Stimulated activated CD4-positive, alpha-beta T cell treated with anti-CD3 and anti-CD28 coated beads, Interleukin-1b, Interleukin-23, amount 100 ng/mL, for 4 hours (primary cell): Measurements from ENCODE around the gene LRRFIP1.
"Not testable (repeated sequence)": the region's sequence is repeated elsewhere in the genome, so short reads cannot be mapped to it uniquely, and the experiment has no call there.

Experiments
- DNase-seq, 2 donors: peaks; one replicate each; pipeline ENCODE4 v3.0.0-alpha.2; 2020; ENCODE audit warnings: low read depth in 2 of 2

LRRFIP1 gene

GRCh38 chr2:237662671-237663093 is 35.3 kb downstream of the LRRFIP1 start:
- peak; percentile 13 to 18 for DNase-seq

DNA sequence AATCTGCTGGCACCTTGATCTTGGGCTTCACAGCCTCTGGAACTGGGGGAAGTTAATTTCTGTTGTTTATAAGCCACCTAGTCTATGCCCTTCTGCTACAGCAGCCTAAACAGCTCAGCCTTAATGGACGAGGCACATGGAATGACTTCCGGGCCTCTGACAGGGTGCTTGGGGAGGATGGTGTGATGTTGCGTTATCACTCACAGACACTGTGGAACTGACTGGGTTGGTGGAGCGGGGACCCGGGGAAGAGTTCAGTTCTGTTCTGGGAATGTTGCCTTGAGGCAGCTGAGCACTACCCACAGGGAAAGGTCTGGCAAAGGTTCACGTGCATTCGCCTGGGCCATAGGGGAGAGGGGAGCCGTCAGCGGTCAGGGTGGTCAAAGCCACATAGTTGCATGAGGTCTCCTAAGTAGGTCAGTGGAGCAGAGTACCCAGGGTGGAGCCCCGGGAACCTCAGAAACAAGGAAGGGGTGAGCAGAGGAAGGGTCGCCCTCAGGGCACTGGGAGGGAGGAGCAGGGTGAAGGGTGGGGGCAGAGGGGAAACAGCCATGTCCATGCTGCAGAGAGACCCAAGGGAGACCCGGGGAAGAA is 36.2 kb downstream of the LRRFIP1 start:
- DNase-seq: no peak

DNA sequence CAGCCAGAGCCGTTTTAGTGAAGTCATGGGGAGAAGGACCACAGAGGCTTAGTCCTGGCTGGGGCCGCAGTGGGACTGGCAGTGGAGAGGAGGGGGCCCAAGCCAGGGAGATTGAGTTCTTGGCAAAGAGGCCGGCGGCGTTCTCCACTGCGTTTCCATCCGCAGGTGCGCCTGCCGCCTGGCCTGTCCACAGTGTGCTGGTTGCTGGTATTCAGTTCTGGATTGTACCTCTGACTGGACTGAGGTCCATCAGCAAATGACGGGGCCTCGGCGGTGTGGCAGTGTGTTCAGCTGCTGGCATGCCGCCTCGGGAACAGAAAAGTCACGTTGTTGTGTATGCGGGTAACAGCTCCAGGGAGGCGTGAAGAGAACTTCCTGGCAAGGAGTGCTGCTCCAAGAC is 36.8 kb downstream of the LRRFIP1 start:
- DNase-seq: no peak

GRCh38 chr2:237665713-237666143 is 38.3 kb downstream of the LRRFIP1 start:
- no peak for DNase-seq

DNA sequence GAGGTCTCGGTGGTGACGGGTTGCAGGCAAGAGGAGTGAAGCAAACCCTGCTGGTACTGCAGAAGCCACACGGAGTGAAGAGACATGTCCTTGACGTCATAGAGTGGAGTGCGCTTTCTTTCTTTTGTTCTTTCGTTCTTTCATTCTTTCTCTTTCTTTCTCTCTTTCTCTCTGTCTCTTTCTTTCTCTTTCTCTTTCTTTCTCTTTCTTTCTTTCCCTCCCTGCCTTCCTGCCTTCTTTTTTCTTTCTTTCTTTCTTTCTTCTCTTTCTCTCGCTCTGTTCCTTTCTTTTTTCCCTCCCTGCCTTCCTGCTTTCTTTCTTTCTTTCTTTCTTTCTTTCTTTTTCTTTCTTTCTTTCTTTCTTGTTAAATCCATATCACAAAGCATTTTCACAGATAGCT is 39.2 kb downstream of the LRRFIP1 start:
- DNase-seq: no peak

DNA sequence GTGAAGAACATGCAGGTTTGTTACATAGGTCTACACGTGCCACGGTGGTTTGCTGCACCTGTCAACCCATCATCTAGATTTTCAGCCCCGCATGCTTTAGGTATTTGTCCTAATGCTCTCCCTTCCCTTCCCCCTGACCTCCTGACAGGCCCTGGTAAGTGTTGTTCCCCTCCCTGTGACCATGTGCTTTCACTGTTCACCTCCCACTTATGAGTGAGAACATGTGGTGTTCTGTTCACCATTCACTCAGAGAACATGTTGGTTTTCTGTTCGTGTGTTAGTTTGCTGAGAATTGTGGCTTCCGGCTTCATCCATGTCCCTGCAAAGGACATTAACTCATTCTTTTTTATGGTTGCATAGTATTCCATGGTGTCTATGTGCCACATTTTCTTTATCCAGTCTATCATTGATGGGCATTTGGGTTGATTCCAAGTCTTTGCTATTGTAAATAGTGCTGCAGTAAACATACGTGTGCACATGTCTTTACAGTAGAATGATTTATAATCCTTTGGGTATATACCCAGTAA is 39.7 kb downstream of the LRRFIP1 start:
- DNase-seq: not testable (repeated sequence)

DNA sequence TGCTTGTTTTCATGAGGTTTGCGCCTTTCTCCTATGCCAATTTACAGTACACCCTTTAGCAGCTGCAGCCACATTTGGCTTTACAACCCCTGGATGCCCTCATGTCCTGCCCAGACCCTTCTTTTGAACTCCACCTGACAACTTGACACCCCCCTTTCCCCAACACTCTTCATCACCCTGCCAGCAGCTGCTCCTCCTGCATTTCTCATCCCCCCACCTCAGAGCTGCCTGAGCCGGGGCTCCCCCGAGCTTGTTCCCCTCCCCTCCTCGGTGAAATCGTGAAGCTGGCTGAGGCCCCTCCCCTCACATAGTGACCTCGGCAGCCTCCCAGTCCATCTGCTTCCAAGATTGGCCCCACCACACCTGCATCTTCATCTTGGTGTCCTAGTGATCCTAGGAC is 40.5 kb downstream of the LRRFIP1 start:
- no peak for DNase-seq

DNA sequence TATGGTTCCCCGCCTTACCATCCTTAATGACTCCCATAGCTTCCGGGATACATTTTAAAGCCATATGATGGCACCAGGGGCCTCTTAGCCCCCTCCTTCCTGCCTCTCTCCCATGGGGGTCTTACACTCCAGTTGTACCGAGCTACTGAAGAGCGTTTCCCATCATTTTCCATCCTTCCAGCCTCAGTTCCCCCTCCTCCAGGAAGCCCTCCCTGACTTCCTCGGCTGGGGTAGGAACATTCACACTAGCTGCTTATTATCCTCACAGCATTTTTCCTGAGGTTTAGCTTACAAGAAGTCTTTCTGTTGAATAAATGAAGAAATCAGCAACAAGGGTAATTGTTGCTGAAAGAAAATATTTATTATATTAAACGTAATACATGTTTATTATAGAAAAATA is 41.1 kb downstream of the LRRFIP1 start:
- DNase-seq: no peak

DNA sequence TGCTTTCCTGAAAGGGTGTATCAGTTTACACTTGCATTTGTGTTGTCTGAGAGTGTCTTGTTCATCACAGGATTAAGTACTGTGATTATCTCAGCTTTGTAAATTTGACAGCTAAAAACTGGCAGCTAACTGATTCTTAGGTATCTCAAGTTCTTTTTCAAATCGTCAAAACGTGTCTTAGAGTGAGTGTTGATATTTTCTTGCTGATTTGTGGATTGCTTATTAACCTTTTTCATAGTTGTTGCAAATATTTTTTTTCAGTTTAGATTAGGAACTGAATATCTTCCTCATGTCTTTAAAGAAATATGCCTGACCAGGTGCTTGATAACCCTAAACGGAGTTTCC is 41.9 kb downstream of the LRRFIP1 start:
- DNase-seq: no peak

DNA sequence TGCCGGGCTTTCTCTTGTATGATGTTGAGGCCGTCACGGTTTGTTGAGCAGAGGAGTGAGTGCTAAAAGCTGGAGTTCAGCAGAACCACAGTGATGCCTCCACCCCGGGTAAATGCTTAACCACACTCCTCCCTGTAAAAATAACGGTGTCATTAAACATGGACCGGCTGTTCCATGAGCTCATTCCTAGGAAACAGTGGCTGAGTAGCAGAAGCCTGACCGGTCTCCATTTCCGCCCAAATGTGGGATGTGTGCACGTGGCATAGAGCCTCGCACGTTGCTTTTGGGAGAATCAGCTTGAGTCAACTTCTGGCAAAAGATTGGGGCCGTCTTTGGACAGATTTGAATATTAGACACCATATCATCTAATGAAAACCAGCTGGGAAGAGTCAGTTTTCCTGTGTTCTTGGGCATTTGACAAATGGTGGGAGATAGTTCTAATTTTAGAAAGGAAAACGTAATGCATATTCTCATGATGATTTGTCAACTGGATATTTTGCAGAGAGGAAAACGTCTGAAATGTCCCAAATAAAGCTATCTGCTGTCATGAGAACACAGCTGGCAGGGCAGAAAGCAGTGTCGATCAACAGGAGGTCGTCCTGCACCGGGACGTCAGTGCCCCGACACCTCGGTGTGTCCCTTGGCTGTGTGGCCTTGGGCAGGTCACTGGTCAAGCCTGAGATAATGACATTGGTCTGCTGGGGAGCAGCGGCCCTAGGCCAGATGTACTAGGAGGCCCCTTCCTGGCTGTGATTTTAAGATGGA is 42.4 kb downstream of the LRRFIP1 start:
- DNase-seq: no peak

DNA sequence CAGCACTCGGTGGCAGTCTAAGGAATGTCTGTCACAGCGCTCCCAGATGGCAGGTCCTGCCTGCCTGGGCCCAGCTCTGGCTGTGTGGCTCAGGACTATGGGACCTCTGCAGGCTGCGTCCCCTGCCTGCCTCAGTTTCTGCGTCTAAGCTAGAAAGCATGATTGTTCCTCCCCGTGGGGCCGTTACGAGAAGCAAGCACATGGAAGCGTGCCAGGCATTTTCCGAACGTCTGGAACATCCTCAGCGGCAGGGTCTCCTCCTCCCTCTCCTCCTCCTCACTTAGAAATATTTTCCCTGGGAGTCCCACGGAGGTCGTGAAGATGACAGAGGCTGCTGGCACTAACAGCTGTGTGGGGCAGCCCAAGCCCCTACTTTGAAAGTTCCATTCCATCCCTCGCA is 43.3 kb downstream of the LRRFIP1 start:
- no peak for DNase-seq

DNA sequence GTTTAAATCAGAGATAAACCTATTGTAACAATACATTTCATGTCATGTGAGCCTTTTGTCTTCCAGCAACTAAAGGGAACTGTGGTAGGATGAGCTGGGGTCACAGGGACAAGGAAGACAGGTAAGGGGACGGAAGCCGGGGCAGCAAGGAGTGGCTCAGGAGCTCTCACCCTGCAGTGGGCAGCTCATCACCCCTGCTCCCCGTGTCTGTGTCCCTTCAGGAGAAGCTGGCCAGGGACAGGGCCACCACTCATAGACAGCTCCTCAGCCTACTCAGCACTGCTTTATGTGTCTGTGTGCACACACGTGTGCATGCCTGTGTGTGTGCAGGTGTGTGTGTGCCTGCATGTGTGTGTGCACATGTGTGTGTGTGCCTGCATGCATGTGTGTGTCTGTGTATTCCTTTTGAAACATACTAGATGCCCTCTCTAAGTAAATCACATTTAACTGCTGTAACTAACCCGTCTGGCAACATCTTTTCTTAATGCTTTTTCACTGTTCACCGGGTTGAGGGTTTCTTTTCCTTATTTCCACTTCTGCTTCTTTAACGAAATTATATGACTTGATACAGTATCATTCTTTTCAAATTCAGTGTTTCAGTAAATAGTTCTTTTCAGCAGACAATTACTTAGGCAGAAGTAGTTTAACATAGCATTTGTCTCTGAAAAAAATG is 44.2 kb downstream of the LRRFIP1 start:
- no peak for DNase-seq

GRCh38 chr2:237672731-237673129 is 45.3 kb downstream of the LRRFIP1 start:
- DNase-seq: no peak

- DNase-seq: peak; percentile 79 to 89
These were observed 46.0 kb downstream of the LRRFIP1 start for GRCh38 chr2:237673130-237674001.

DNA sequence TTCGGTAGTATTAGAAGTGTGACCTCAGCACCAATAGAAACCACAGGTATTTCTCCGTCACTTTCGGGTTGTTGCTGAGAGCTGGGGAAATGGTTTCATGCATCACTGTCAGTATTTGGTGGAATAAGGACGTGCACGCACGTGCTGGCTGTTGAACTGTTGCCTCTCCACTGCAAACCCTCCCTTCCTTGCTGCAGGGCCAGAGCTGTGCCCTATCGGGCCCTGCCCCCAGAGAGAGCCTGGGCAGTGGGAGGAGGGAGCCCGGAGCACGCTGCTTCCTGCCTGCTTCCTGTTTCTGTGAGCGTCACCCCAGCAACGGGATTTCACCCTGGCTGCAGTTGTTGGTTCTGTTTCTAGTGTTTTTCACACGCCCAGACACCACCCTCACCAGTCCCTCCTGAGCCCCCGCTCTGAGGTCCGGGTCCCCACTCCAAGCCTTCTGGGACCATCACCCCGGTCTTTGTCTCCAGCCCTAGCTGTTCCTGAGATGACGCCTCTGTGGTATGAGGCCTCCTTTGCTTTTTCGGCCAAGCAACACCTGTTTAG is 47.4 kb downstream of the LRRFIP1 start:
- peak; percentile 53 to 54 for DNase-seq

GRCh38 chr2:237675316-237675715 is 47.9 kb downstream of the LRRFIP1 start:
- DNase-seq: no peak

DNA sequence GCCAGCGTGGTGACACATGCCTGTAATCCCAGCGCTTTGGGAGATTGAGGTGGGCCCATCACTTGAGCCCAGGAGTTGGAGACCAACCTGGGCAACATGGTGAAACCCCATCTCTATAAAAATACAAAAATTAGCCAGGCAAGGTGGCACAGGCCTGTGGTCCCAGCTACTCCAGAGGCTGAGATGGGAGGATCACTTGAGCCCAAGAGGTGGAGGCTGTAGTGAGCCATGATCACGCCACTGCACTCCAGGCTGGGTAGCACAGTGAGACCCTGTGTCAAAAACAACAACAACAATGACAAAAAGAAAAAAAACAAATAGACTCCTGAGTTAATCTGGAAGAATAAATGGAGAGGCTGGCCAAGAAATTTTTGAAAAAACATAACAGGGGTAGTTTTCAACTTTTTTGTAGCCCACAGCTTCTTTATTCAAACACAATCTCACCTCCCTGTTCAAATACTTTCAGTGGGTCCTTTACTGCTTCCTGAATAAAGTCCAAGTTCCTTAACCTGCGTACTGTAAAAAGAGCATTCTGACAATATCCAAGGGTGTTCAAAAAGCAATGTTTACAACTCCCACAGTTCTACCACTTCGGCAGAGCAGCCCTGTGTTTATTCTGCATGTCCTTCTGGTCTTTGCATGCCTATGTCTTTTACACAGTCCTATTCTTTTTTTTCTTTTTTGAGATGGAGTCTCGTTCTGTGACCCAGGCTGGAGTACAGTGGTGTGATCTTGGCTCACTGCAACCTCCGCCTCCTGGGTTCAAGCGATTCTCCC is 53.5 kb downstream of the LRRFIP1 start:
- no peak for DNase-seq

DNA sequence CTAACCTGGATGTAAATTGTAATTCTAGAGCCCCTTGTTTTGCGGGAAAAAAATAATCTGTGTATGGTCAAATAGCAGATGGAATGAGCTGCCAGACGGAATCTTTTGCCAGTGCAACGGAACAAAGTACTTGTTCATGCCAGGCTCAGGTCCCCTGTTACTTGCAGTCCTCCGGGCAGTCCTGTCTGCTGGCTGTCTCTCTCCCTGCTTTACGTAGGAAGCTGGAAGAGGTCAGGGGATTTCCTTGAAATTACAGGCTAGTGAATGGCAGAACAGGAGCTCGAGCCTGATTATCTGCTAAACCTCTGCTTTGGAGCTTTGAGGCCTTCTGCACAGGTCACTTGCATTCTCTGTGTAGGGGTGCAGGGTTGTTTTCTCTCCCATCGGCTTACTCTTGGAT is 54.8 kb downstream of the LRRFIP1 start:
- DNase-seq: no peak

GRCh38 chr2:237682856-237683670 is 55.7 kb downstream of the LRRFIP1 start:
- no peak for DNase-seq

GRCh38 chr2:237685408-237685807 is 58.0 kb downstream of the LRRFIP1 start:
- no peak for DNase-seq
